GM23338 (cell line): ENCODE measurements around the gene OR14A16. TPM values are rescaled to one million over a fixed set of nuclear protein-coding genes. Genes with fewer than 3 reads are reported as not detected.

Experiments used
- ATAC-seq: fragments of 200-7000 bp; cut with Tn5 transposase; 3 replicates; pipeline ENCODE4 v1.9.1; 2020
- DNase-seq: peaks from one replicate; pipeline ENCODE4 v3.0.0-alpha.2; 2015; ENCODE audit warnings: low spot score
- H2AFZ ChIP-seq: fragments of 200-600 bp; sonication (generic); 2 replicates; pipeline ENCODE4 v1.8.0; 2016; ENCODE audit warnings: antibody characterized with exemption, mild to moderate bottlenecking, moderate library complexity
- H3F3A ChIP-seq: fragments of 200-600 bp; sonication (generic); replicated peaks from 2 replicates; pipeline ENCODE4 v1.8.0; 2017; ENCODE audit warnings: antibody characterized with exemption, mixed run types, low read depth
- H3K27ac ChIP-seq: fragments of 200-600 bp; sonication (generic); 2 replicates; pipeline ENCODE4 v1.6.1; 2016; ENCODE audit warnings: low read depth
- H3K27me3 ChIP-seq: fragments of 200-600 bp; sonication (generic); 2 replicates; pipeline ENCODE4 v1.8.0; 2016; ENCODE audit warnings: mild to moderate bottlenecking, mixed run types, moderate library complexity; ENCODE audit not compliant: insufficient read depth
- H3K36me3 ChIP-seq: fragments of 200-600 bp; sonication (generic); 2 replicates; pipeline ENCODE4 v1.8.0; 2016; ENCODE audit warnings: mild to moderate bottlenecking; ENCODE audit not compliant: insufficient read depth
- H3K4me1 ChIP-seq: fragments of 200-600 bp; sonication (generic); 2 replicates; pipeline ENCODE4 v1.8.0; 2016; ENCODE audit warnings: mild to moderate bottlenecking, moderate library complexity; ENCODE audit not compliant: insufficient read depth
- H3K4me2 ChIP-seq: fragments of 200-600 bp; sonication (generic); 2 replicates; pipeline ENCODE4 v1.7.1; 2017; ENCODE audit warnings: mixed run types
- H3K4me3 ChIP-seq: fragments of 200-600 bp; sonication (generic); 2 replicates; pipeline ENCODE4 v1.6.1; 2016; ENCODE audit warnings: mixed run types
- H3K79me2 ChIP-seq: fragments of 200-600 bp; sonication (generic); replicated peaks from 2 replicates; pipeline ENCODE4 v1.8.0; 2017; ENCODE audit warnings: mild to moderate bottlenecking; ENCODE audit not compliant: insufficient read depth
- H3K9me2 ChIP-seq: fragments of 200-600 bp; sonication (generic); 2 replicates; pipeline ENCODE4 v1.8.0; 2017; ENCODE audit not compliant: insufficient read depth
- H4K20me1 ChIP-seq: fragments of 200-600 bp; sonication (generic); replicated peaks from 2 replicates; pipeline ENCODE4 v1.8.0; 2017; ENCODE audit warnings: mild to moderate bottlenecking; ENCODE audit not compliant: insufficient read depth
- H3K27ac Mint-ChIP-seq: 2 replicates; pipeline ENCODE4 v1.8.0; 2020; ENCODE audit warnings: inconsistent platforms, mild to moderate bottlenecking, moderate library complexity, mixed read lengths
- H3K27me3 Mint-ChIP-seq: 3 replicates; pipeline ENCODE4 v1.8.0; 2022; ENCODE audit warnings: low read depth, mild to moderate bottlenecking, moderate library complexity, mixed read lengths, inconsistent platforms; ENCODE audit not compliant: insufficient read depth, poor library complexity
- H3K36me3 Mint-ChIP-seq: 3 replicates; pipeline ENCODE4 v1.8.0; 2021; ENCODE audit warnings: low read depth, mild to moderate bottlenecking, inconsistent platforms, moderate library complexity, mixed read lengths
- H3K4me1 Mint-ChIP-seq: 3 replicates; pipeline ENCODE4 v1.8.0; 2020; ENCODE audit warnings: mild to moderate bottlenecking, inconsistent platforms, mixed read lengths
- H3K4me3 Mint-ChIP-seq: 3 replicates; pipeline ENCODE4 v1.8.0; 2021; ENCODE audit warnings: moderate library complexity, mild to moderate bottlenecking, inconsistent platforms, mixed read lengths
- H3K9me3 Mint-ChIP-seq: 3 replicates; pipeline ENCODE4 v1.8.0; 2020; ENCODE audit warnings: moderate library complexity, mild to moderate bottlenecking, inconsistent platforms, mixed read lengths
- CREB1 ChIP-seq: fragments of 250-450 bp; sonication (Bioruptor Pico); IDR thresholded peaks from 2 replicates; pipeline ENCODE4 v1.5.0; 2020; ENCODE audit warnings: low read depth, mild to moderate bottlenecking, moderate library complexity
- EZH2 ChIP-seq: fragments of 200-600 bp; sonication (generic); IDR thresholded peaks from one replicate; pipeline ENCODE4 v1.8.0; 2017; ENCODE audit warnings: antibody characterized with exemption, mild to moderate bottlenecking, low read depth; ENCODE audit not compliant: unreplicated experiment
- EZH2phosphoT487 ChIP-seq: fragments of 200-600 bp; sonication (generic); IDR thresholded peaks from one replicate; pipeline ENCODE4 v1.8.1; 2018; ENCODE audit warnings: antibody characterized with exemption; ENCODE audit not compliant: unreplicated experiment
- JUNB ChIP-seq: IDR thresholded peaks from one replicate; pipeline ENCODE4 v1.6.1; 2016; ENCODE audit warnings: antibody characterized with exemption; ENCODE audit not compliant: unreplicated experiment
- POLR2AphosphoS5 ChIP-seq: IDR thresholded peaks from 2 replicates; pipeline ENCODE4 v1.6.1; 2016; ENCODE audit warnings: antibody characterized with exemption, low read depth
- polyA plus RNA-seq: library from polyadenylated mRNA; unstranded; fragments of >200 nt; fragmentation: Nextera tagmentation; extraction: Ambion mirVana; gene quantifications from 2 replicates; pipeline ENCODE4 v1.2.1, GENCODE V29; 2016
- total RNA-seq: library from RNA; depleted of rRNA; stranded (reverse); fragments of >200 nt; shearing (Covaris generic); gene quantifications from 2 replicates; pipeline ENCODE4 v1.2.3, GENCODE V29; 2014
- TF ChIP-seq, protein P1 (sequence below): fragments of 250-450 bp; sonication (Bioruptor Pico); IDR thresholded peaks from 2 replicates; pipeline ENCODE4 v1.5.0; 2020; ENCODE audit warnings: mild to moderate bottlenecking, moderate library complexity
- TF ChIP-seq, protein P2 (sequence below): IDR thresholded peaks from one replicate; pipeline ENCODE4 v1.6.1; 2018; ENCODE audit warnings: antibody characterized with exemption; ENCODE audit not compliant: unreplicated experiment

OR14A16 gene
- total and polyA plus RNA-seq, 2 experiments from 2014 or later = 0.34 TPM; not detected in 1

GRCh38 chr1:247865416-247865815 is 41.5 kb upstream of the OR14A16 start (continued):
- TF ChIP-seq, protein P1, sequence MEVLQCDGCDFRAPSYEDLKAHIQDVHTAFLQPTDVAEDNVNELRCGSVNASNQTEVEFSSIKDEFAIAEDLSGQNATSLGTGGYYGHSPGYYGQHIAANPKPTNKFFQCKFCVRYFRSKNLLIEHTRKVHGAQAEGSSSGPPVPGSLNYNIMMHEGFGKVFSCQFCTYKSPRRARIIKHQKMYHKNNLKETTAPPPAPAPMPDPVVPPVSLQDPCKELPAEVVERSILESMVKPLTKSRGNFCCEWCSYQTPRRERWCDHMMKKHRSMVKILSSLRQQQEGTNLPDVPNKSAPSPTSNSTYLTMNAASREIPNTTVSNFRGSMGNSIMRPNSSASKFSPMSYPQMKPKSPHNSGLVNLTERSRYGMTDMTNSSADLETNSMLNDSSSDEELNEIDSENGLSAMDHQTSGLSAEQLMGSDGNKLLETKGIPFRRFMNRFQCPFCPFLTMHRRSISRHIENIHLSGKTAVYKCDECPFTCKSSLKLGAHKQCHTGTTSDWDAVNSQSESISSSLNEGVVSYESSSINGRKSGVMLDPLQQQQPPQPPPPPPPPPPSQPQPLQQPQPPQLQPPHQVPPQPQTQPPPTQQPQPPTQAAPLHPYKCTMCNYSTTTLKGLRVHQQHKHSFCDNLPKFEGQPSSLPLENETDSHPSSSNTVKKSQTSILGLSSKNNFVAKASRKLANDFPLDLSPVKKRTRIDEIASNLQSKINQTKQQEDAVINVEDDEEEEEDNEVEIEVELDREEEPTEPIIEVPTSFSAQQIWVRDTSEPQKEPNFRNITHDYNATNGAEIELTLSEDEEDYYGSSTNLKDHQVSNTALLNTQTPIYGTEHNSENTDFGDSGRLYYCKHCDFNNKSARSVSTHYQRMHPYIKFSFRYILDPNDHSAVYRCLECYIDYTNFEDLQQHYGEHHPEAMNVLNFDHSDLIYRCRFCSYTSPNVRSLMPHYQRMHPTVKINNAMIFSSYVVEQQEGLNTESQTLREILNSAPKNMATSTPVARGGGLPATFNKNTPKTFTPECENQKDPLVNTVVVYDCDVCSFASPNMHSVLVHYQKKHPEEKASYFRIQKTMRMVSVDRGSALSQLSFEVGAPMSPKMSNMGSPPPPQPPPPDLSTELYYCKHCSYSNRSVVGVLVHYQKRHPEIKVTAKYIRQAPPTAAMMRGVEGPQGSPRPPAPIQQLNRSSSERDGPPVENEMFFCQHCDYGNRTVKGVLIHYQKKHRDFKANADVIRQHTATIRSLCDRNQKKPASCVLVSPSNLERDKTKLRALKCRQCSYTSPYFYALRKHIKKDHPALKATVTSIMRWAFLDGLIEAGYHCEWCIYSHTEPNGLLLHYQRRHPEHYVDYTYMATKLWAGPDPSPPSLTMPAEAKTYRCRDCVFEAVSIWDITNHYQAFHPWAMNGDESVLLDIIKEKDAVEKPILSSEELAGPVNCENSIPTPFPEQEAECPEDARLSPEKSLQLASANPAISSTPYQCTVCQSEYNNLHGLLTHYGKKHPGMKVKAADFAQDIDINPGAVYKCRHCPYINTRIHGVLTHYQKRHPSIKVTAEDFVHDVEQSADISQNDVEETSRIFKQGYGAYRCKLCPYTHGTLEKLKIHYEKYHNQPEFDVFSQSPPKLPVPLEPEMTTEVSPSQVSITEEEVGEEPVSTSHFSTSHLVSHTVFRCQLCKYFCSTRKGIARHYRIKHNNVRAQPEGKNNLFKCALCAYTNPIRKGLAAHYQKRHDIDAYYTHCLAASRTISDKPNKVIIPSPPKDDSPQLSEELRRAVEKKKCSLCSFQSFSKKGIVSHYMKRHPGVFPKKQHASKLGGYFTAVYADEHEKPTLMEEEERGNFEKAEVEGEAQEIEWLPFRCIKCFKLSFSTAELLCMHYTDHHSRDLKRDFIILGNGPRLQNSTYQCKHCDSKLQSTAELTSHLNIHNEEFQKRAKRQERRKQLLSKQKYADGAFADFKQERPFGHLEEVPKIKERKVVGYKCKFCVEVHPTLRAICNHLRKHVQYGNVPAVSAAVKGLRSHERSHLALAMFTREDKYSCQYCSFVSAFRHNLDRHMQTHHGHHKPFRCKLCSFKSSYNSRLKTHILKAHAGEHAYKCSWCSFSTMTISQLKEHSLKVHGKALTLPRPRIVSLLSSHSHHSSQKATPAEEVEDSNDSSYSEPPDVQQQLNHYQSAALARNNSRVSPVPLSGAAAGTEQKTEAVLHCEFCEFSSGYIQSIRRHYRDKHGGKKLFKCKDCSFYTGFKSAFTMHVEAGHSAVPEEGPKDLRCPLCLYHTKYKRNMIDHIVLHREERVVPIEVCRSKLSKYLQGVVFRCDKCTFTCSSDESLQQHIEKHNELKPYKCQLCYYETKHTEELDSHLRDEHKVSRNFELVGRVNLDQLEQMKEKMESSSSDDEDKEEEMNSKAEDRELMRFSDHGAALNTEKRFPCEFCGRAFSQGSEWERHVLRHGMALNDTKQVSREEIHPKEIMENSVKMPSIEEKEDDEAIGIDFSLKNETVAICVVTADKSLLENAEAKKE (CRISPR knock-in tag) = no peak
- TF ChIP-seq, protein P2, sequence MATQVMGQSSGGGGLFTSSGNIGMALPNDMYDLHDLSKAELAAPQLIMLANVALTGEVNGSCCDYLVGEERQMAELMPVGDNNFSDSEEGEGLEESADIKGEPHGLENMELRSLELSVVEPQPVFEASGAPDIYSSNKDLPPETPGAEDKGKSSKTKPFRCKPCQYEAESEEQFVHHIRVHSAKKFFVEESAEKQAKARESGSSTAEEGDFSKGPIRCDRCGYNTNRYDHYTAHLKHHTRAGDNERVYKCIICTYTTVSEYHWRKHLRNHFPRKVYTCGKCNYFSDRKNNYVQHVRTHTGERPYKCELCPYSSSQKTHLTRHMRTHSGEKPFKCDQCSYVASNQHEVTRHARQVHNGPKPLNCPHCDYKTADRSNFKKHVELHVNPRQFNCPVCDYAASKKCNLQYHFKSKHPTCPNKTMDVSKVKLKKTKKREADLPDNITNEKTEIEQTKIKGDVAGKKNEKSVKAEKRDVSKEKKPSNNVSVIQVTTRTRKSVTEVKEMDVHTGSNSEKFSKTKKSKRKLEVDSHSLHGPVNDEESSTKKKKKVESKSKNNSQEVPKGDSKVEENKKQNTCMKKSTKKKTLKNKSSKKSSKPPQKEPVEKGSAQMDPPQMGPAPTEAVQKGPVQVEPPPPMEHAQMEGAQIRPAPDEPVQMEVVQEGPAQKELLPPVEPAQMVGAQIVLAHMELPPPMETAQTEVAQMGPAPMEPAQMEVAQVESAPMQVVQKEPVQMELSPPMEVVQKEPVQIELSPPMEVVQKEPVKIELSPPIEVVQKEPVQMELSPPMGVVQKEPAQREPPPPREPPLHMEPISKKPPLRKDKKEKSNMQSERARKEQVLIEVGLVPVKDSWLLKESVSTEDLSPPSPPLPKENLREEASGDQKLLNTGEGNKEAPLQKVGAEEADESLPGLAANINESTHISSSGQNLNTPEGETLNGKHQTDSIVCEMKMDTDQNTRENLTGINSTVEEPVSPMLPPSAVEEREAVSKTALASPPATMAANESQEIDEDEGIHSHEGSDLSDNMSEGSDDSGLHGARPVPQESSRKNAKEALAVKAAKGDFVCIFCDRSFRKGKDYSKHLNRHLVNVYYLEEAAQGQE = no peak
- TF ChIP-seq POLR2AphosphoS5 = no peak

GRCh38 chr1:247864644-247865043 is 40.7 kb upstream of the OR14A16 start:
- Histone ChIP-seq H3K27me3 (no peaks in the 10 kb centered on the region), H3K4me3 (no peak overlapping the region), H2AFZ (no peak overlapping the region), H3K27ac (no peak overlapping the region), H3K79me2 (no peaks in the 10 kb centered on the region), H4K20me1 (no peaks in the 10 kb centered on the region), H3K36me3 (0 out of 2 replicates have a peak, but pooled peaks cover 2% of the 10 kb centered on the region), H3K4me2 (no peak overlapping the region), H3K9me2 (no peaks in the 10 kb centered on the region), H3F3A (no peaks in the 10 kb centered on the region), H3K4me1 (no peaks in the 10 kb centered on the region)
- no peaks in the 10 kb centered on the region for H3K27me3 Mint-ChIP-seq
- H3K4me3 Mint-ChIP-seq = no peak overlapping the region
- H3K36me3 Mint-ChIP-seq = peaks cover 19% of the 10 kb centered on the region
- ATAC-seq (no peak), DNase-seq (no peak)
- no peaks in the 10 kb centered on the region for H3K4me1 Mint-ChIP-seq
- peaks cover 70% of the 10 kb centered on the region for H3K9me3 Mint-ChIP-seq
- no peak overlapping the region for H3K27ac Mint-ChIP-seq
- no peak for TF ChIP-seq POLR2AphosphoS5
- no peak for TF ChIP-seq EZH2
- TF ChIP-seq EZH2phosphoT487 = no peak
- no peak for TF ChIP-seq JUNB
- no peak for TF ChIP-seq CREB1 (CRISPR knock-in tag)
